SK-N-SH (cell line): ENCODE measurements around the gene FAM135A. TPM values are rescaled to one million over a fixed set of nuclear protein-coding genes. Genes with fewer than 3 reads are reported as not detected.

Experiments
- CTCF ChIA-PET: fragments of 300-600, 350-600 bp; formaldehyde crosslinking; extraction: SDS; loops from one replicate; lab custom pipeline; 2021; lab: Yijun Ruan, JAX
- POLR2A ChIA-PET: fragments of 350-600 bp; sonication (Branson Sonifier 250); formaldehyde crosslinking; extraction: SDS; loops from one replicate; lab custom pipeline; 2020; ENCODE audit warnings: antibody characterized with exemption, inconsistent platforms; lab: Yijun Ruan, JAX
- DNase-seq: peaks from one replicate; pipeline ENCODE4 v3.0.0; 2012
- H2AFZ ChIP-seq: fragments of 200-600 bp; sonication (generic); 2 replicates; pipeline ENCODE4 v1.8.1; 2016; ENCODE audit warnings: antibody characterized with exemption, mild to moderate bottlenecking, low read depth
- H3F3A ChIP-seq: fragments of 200-600 bp; sonication (generic); replicated peaks from 2 replicates; pipeline ENCODE3; 2016; ENCODE audit warnings: antibody characterized with exemption, mild to moderate bottlenecking; ENCODE audit not compliant: insufficient read depth
- H3K27ac ChIP-seq, 2 experiments: fragments of 200-500 bp in 1 of 2; fragments of 200-600 bp in 1 of 2; sonication (Bioruptor generic) in 1 of 2; sonication (generic), shearing (Covaris generic) in 1 of 2; 2 replicates each; pipeline versions ENCODE4 v1.5.1 to v1.6.1; 2014 to 2016; ENCODE audit warnings: low read depth in 2 of 2, inconsistent platforms in 1 of 2, low read length in 1 of 2, mild to moderate bottlenecking in 1 of 2, mixed read lengths in 1 of 2
- H3K27me3 ChIP-seq: fragments of 200-600 bp; sonication (generic), shearing (Covaris generic); 2 replicates; pipeline ENCODE4 v1.6.1; 2016; ENCODE audit warnings: mixed run types; ENCODE audit not compliant: insufficient read depth
- H3K36me3 ChIP-seq, 2 experiments: fragments of 200-500 bp in 1 of 2; fragments of 200-600 bp in 1 of 2; sonication (Bioruptor generic) in 1 of 2; sonication (generic) in 1 of 2; replicated peaks in 1 of 2; 2 replicates each; pipeline versions ENCODE3 to v1.5.1; 2014 to 2016; ENCODE audit warnings: low read length in 1 of 2, mild to moderate bottlenecking in 1 of 2; ENCODE audit not compliant: insufficient read depth in 2 of 2, control insufficient read depth in 1 of 2
- H3K4me1 ChIP-seq, 2 experiments: fragments of 200-500 bp in 1 of 2; fragments of 200-600 bp in 1 of 2; sonication (Bioruptor generic) in 1 of 2; sonication (generic), shearing (Covaris generic) in 1 of 2; 2 replicates each; pipeline versions ENCODE4 v1.5.1 to v1.6.1; 2014 to 2016; ENCODE audit warnings: low read depth in 1 of 2, low read length in 1 of 2, mixed run types in 1 of 2; ENCODE audit not compliant: insufficient read depth in 2 of 2, control insufficient read depth in 1 of 2
- H3K4me2 ChIP-seq: fragments of 200-600 bp; sonication (generic), shearing (Covaris generic); 2 replicates; pipeline ENCODE4 v1.6.1; 2017; ENCODE audit warnings: mixed run types
- H3K4me3 ChIP-seq, 2 experiments: fragments of 200-500 bp in 1 of 2; fragments of 200-600 bp in 1 of 2; sonication (Bioruptor generic) in 1 of 2; sonication (generic), shearing (Covaris generic) in 1 of 2; 2 replicates each; pipeline versions ENCODE4 v1.5.1 to v1.8.1; 2014 to 2016; ENCODE audit warnings: low read depth in 2 of 2, inconsistent platforms in 1 of 2, low read length in 1 of 2, mild to moderate bottlenecking in 1 of 2, mixed read lengths in 1 of 2, moderate library complexity in 1 of 2
- H3K79me2 ChIP-seq: fragments of 200-600 bp; sonication (generic); 2 replicates; pipeline ENCODE4 v1.8.1; 2017; ENCODE audit warnings: mild to moderate bottlenecking; ENCODE audit not compliant: insufficient read depth
- H3K9ac ChIP-seq: fragments of 200-600 bp; sonication (generic); 2 replicates; pipeline ENCODE4 v1.6.1; 2017; ENCODE audit warnings: mixed run types
- H3K9me2 ChIP-seq: fragments of 200-600 bp; sonication (generic); 2 replicates; pipeline ENCODE4 v1.6.1; 2017; ENCODE audit warnings: mixed run types
- H3K9me3 ChIP-seq: fragments of 200-600 bp; sonication (generic); 2 replicates; pipeline ENCODE4 v1.6.1; 2017; ENCODE audit warnings: mixed run types, mild to moderate bottlenecking, moderate library complexity
- H4K20me1 ChIP-seq: fragments of 200-600 bp; sonication (generic); 2 replicates; pipeline ENCODE4 v1.6.1; 2017; ENCODE audit warnings: mild to moderate bottlenecking, mixed run types; ENCODE audit not compliant: insufficient read depth
- CHD2 ChIP-seq: fragments of 150-350 bp; IDR thresholded peaks from 2 replicates; pipeline ENCODE4 v1.6.1; 2018; ENCODE audit warnings: low read length; ENCODE audit not compliant: partially characterized antibody
- ELF1 ChIP-seq: IDR thresholded peaks from 2 replicates; pipeline ENCODE4 v1.4.0; 2012
- FOSL2 ChIP-seq: IDR thresholded peaks from 2 replicates; pipeline ENCODE4 v1.4.0; 2012; ENCODE audit warnings: low read depth, mild to moderate bottlenecking, moderate library complexity, borderline replicate concordance
- FOXM1 ChIP-seq: IDR thresholded peaks from 2 replicates; pipeline ENCODE4 v1.4.0; 2012; ENCODE audit warnings: low read depth, mild to moderate bottlenecking
- GABPA ChIP-seq: IDR thresholded peaks from 2 replicates; pipeline ENCODE4 v1.4.0; 2012; ENCODE audit warnings: low read depth, mild to moderate bottlenecking
- NFIC ChIP-seq: IDR thresholded peaks from 2 replicates; pipeline ENCODE4 v1.4.0; 2012; ENCODE audit warnings: borderline replicate concordance
- POLR2AphosphoS5 ChIP-seq: IDR thresholded peaks from 2 replicates; pipeline ENCODE4 v1.6.1; 2012; ENCODE audit warnings: low read depth, low read length
- RAD21 ChIP-seq: IDR thresholded peaks from 2 replicates; pipeline ENCODE4 v1.6.1; 2012; ENCODE audit warnings: mild to moderate bottlenecking, low read length
- RCOR1 ChIP-seq: fragments of 150-350 bp; IDR thresholded peaks from 2 replicates; pipeline ENCODE4 v1.6.1; 2017; ENCODE audit warnings: antibody characterized with exemption, low read length
- SIN3A ChIP-seq: IDR thresholded peaks from 2 replicates; pipeline ENCODE4 v1.6.1; 2012; ENCODE audit warnings: low read depth, mild to moderate bottlenecking, low read length, moderate library complexity, borderline replicate concordance
- TCF12 ChIP-seq: IDR thresholded peaks from 2 replicates; pipeline ENCODE4 v1.4.0; 2012
- YY1 ChIP-seq: IDR thresholded peaks from 2 replicates; pipeline ENCODE4 v1.4.0; 2012; ENCODE audit warnings: low read depth, mild to moderate bottlenecking
- WGBS: methylation state at CpG from one replicate; pipeline ENCODE4 v1.1.6; 2017; ENCODE audit warnings: low lambda C conversion rate; 5-methylcytosine and 5-hydroxymethylcytosine counted together
- polyA plus RNA-seq, 3 experiments: library from polyadenylated mRNA; depleted of rRNA; stranded (reverse); fragments of >200 nt; gene quantifications; 2 replicates each; pipeline ENCODE4 v1.2.3, GENCODE V29; 2012
- TF ChIP-seq, protein P1 (sequence below): fragments of 150-350 bp; IDR thresholded peaks from 2 replicates; pipeline ENCODE4 v1.6.1; 2016; ENCODE audit warnings: mild to moderate bottlenecking, low read depth, low read length
- TF ChIP-seq, protein P2 (sequence below): IDR thresholded peaks from 2 replicates; pipeline ENCODE4 v1.4.0; 2012; ENCODE audit warnings: low read depth, borderline replicate concordance
- TF ChIP-seq, protein P3 (sequence below): fragments of 150-350 bp; IDR thresholded peaks from 2 replicates; pipeline ENCODE4 v1.6.1; 2017; ENCODE audit warnings: antibody characterized with exemption, low read length, low read depth, borderline replicate concordance

Gene FAM135A
- polyA plus RNA-seq, 1 of the 3 experiments (the other 2 are of a cell fraction): 2.6 TPM

DNA sequence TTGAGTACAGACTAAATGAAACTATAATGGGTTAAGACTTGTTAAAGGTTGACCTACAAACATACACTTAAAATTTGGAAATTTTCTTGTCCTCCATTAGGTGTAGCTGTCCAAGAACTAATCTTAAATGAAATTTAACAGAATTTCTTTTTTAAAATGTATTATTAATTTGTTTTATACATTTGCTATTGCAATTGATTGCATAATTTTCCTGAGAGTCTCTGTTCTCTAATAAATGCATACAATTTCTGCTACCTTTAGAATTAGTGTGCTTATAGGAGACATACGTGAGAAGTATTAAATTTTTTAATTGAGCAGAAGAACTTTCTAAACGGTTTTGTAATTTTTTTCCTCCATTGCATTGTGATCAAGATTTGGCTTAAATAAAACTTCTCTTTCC, 1.5 kb downstream of the FAM135A start:
- ChIA-PET CTCF (interaction anchor here (0.6 to 2.6 kb wide), 4 partner anchors 9 to 490 kb away, joined by 3 to 10 read pairs (median 3); no protein-coding TSS in a partner anchor), POLR2A (interaction anchor here (2.0 kb wide), 1 partner anchor 152 kb away, joined by 5 read pairs; the partner anchor contains the start of gene SDHAF4)
- no peak overlapping the region for H3K27ac ChIP-seq
- no peaks in the 10 kb centered on the region for H3K9me3 ChIP-seq
- peak overlapping the region; percentile 93 to 95; a peak in 2 of 4 replicates for H3K4me3 ChIP-seq
- H4K20me1 ChIP-seq: no peaks in the 10 kb centered on the region
- no peaks in the 10 kb centered on the region for H3K27me3 ChIP-seq
- H3K36me3 ChIP-seq: peaks cover 0 to 7% of the 10 kb centered on the region in 2 experiments
- H3K9me2 ChIP-seq: no peaks in the 10 kb centered on the region
- H2AFZ ChIP-seq: peak overlapping the region; percentile 90
- peaks cover 0 to 8% of the 10 kb centered on the region in 2 experiments; a peak in 3 of 4 replicates for H3K4me1 ChIP-seq
- TF ChIP-seq CHD2 (no peak), RCOR1 (no peak), NFIC (no peak), TCF12 (no peak), ELF1 (no peak), FOSL2 (no peak), POLR2AphosphoS5 (no peak), SIN3A (no peak), RAD21 (no peak), FOXM1 (no peak), GABPA (no peak)
- TF ChIP-seq, protein P1, sequence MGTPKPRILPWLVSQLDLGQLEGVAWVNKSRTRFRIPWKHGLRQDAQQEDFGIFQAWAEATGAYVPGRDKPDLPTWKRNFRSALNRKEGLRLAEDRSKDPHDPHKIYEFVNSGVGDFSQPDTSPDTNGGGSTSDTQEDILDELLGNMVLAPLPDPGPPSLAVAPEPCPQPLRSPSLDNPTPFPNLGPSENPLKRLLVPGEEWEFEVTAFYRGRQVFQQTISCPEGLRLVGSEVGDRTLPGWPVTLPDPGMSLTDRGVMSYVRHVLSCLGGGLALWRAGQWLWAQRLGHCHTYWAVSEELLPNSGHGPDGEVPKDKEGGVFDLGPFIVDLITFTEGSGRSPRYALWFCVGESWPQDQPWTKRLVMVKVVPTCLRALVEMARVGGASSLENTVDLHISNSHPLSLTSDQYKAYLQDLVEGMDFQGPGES: no peak
- TF ChIP-seq, protein P2, sequence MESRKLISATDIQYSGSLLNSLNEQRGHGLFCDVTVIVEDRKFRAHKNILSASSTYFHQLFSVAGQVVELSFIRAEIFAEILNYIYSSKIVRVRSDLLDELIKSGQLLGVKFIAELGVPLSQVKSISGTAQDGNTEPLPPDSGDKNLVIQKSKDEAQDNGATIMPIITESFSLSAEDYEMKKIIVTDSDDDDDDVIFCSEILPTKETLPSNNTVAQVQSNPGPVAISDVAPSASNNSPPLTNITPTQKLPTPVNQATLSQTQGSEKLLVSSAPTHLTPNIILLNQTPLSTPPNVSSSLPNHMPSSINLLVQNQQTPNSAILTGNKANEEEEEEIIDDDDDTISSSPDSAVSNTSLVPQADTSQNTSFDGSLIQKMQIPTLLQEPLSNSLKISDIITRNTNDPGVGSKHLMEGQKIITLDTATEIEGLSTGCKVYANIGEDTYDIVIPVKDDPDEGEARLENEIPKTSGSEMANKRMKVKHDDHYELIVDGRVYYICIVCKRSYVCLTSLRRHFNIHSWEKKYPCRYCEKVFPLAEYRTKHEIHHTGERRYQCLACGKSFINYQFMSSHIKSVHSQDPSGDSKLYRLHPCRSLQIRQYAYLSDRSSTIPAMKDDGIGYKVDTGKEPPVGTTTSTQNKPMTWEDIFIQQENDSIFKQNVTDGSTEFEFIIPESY: no peak
- no peak for DNase-seq
- H3F3A ChIP-seq: peaks cover 5% of the 10 kb centered on the region
- 72% methylated on average over 2 of the region's 2 CpGs for WGBS
- no peak overlapping the region; the same call in 1 of the 2 replicates for H3K9ac ChIP-seq
- H3K79me2 ChIP-seq: peaks cover 4% of the 10 kb centered on the region
- H3K4me2 ChIP-seq: peak overlapping the region; percentile 86

DNA sequence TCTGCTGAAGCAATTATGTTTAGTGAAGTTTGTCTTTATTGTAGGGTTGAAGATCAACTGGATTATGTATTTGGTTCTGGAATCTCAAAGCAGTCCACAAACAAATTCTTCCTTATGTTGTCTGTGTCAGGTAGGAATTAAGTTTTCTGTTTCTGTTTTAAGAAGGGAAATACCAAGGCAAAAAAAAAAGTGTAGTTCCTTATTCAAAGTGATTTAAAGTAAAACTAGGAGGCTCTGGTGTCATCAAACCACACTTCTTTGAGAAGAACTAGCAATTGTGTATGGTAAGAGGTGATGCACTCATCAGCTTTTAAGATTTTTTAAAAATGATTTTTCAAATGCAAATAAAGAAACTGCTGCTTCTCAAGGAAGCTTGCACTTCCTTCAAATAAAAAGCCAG, 1.9 kb downstream of the FAM135A start:
- Histone ChIP-seq H3K9ac (no peak overlapping the region), H3K36me3 (peaks cover 0 to 7% of the 10 kb centered on the region in 2 experiments), H3K27ac (no peak overlapping the region), H3K9me3 (no peaks in the 10 kb centered on the region), H3K27me3 (no peaks in the 10 kb centered on the region), H3K4me1 (peaks cover 0 to 8% of the 10 kb centered on the region in 2 experiments; a peak in 3 of 4 replicates), H3K4me2 (0 out of 2 replicates have a peak overlapping the region, but pooled peaks have one; percentile 86), H3F3A (peaks cover 5% of the 10 kb centered on the region), H3K9me2 (no peaks in the 10 kb centered on the region), H4K20me1 (no peaks in the 10 kb centered on the region), H3K4me3 (no peak overlapping the region), H2AFZ (no peak overlapping the region), H3K79me2 (peaks cover 4% of the 10 kb centered on the region)
- ChIA-PET POLR2A (no interaction called here), CTCF (interaction anchor here (0.9 kb wide), 1 partner anchor 60 kb away, joined by 3 read pairs; no protein-coding TSS in a partner anchor)
- no peak for TF ChIP-seq TCF12
- no peak for TF ChIP-seq ELF1
- TF ChIP-seq, protein P3, sequence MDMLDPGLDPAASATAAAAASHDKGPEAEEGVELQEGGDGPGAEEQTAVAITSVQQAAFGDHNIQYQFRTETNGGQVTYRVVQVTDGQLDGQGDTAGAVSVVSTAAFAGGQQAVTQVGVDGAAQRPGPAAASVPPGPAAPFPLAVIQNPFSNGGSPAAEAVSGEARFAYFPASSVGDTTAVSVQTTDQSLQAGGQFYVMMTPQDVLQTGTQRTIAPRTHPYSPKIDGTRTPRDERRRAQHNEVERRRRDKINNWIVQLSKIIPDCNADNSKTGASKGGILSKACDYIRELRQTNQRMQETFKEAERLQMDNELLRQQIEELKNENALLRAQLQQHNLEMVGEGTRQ: no peak
- no peak for TF ChIP-seq RCOR1
- TF ChIP-seq YY1: no peak
- DNase-seq: no peak
